Uterus (tissue), 2 donors: ENCODE data around the gene NR3C2.

Source experiments
- POLR2A ChIP-seq, 2 donors: fragments of 450-650 bp; IDR thresholded peaks; one replicate each; pipeline ENCODE4 v1.6.1; 2016; ENCODE audit warnings: antibody characterized with exemption in 2 of 2, mild to moderate bottlenecking in 1 of 2, moderate library complexity in 1 of 2
- TF ChIP-seq, protein P1 (sequence below), 4 experiments: fragments of 200-600 bp in 2 of 4; fragments of 450-650 bp in 2 of 4; sonication (generic) in 2 of 4; IDR thresholded peaks; one replicate each; pipeline ENCODE4 v1.5.1; 2016 to 2019; ENCODE audit warnings: antibody characterized with exemption in 4 of 4, mild to moderate bottlenecking in 2 of 4, moderate library complexity in 1 of 4

DNA sequence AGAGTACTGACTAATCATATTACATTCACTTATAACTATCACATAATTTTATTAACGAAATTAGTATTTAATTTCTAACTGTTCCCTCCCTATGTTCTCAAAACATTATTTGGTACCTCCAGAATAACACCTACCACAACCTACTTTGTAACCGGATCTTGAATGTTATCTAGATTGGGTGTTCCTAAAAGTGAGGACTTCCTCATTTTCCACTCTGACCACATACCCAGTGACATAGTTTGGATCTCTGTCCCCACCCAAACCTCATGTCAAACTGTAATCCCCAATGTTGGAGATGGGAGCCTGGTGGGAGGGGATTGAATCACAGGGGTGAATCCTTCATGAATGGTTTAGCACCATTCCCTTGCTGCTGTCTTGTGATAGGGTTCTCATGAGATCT, 21.8 kb downstream of the NR3C2 start:
- TF ChIP-seq POLR2A (IDR thresholded peaks at IDR 0.05): no peak
- TF ChIP-seq, protein P1, sequence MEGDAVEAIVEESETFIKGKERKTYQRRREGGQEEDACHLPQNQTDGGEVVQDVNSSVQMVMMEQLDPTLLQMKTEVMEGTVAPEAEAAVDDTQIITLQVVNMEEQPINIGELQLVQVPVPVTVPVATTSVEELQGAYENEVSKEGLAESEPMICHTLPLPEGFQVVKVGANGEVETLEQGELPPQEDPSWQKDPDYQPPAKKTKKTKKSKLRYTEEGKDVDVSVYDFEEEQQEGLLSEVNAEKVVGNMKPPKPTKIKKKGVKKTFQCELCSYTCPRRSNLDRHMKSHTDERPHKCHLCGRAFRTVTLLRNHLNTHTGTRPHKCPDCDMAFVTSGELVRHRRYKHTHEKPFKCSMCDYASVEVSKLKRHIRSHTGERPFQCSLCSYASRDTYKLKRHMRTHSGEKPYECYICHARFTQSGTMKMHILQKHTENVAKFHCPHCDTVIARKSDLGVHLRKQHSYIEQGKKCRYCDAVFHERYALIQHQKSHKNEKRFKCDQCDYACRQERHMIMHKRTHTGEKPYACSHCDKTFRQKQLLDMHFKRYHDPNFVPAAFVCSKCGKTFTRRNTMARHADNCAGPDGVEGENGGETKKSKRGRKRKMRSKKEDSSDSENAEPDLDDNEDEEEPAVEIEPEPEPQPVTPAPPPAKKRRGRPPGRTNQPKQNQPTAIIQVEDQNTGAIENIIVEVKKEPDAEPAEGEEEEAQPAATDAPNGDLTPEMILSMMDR (IDR thresholded peaks at IDR 0.05): no peak
